CD8-positive, alpha-beta memory T cell (primary cell): ENCODE measurements around the gene DBT. TPM values are rescaled to one million over a fixed set of nuclear protein-coding genes. Genes with fewer than 3 reads are reported as not detected.
A peak's percentile ranks its signal among the peaks of the same experiment; 100 is the strongest.

Source experiments
- CTCF ChIA-PET: fragments of 350-600 bp; sonication (Branson Sonifier 250); formaldehyde crosslinking; loops from one replicate; lab custom pipeline; 2021; ENCODE audit warnings: antibody characterized with exemption; lab: Charles Lee
- POLR2A ChIA-PET: fragments of 350-600 bp; sonication (Branson Sonifier 250); formaldehyde crosslinking; loops from one replicate; lab custom pipeline; 2021; ENCODE audit warnings: antibody characterized with exemption; lab: Charles Lee
- DNase-seq, 5 donors: peaks; one replicate each; pipeline versions ENCODE4 v3.0.0 to v3.0.0-alpha.2; 2020 to 2022; ENCODE audit warnings: mixed read lengths in 1 of 5
- H3K27ac ChIP-seq: one replicate; pipeline ENCODE4 v1.7.0; 2013; ENCODE audit warnings: low read depth, mild to moderate bottlenecking, low read length, moderate library complexity
- H3K27me3 ChIP-seq: 2 replicates; pipeline ENCODE4 v1.7.0; 2013; ENCODE audit warnings: low read length, mild to moderate bottlenecking; ENCODE audit not compliant: insufficient read depth, poor library complexity, severe bottlenecking
- H3K36me3 ChIP-seq: 2 replicates; pipeline ENCODE4 v1.7.0; 2013; ENCODE audit warnings: mild to moderate bottlenecking, low read length, moderate library complexity; ENCODE audit not compliant: insufficient read depth
- H3K4me1 ChIP-seq: 2 replicates; pipeline ENCODE4 v1.7.0; 2013; ENCODE audit warnings: mild to moderate bottlenecking, low read length, moderate library complexity; ENCODE audit not compliant: insufficient read depth
- H3K4me3 ChIP-seq: 2 replicates; pipeline ENCODE4 v1.7.0; 2013; ENCODE audit warnings: mild to moderate bottlenecking, low read length
- H3K9me3 ChIP-seq: 2 replicates; pipeline ENCODE4 v1.7.0; 2013; ENCODE audit warnings: mild to moderate bottlenecking, low read length
- H3K27ac Mint-ChIP-seq, 8 donors: one replicate each; pipeline ENCODE4 v1.8.0; 2020 to 2021; ENCODE audit warnings: mixed read lengths in 8 of 8, mild to moderate bottlenecking in 6 of 8, inconsistent platforms in 3 of 8, moderate library complexity in 3 of 8
- H3K27me3 Mint-ChIP-seq, 2 donors: one replicate each; pipeline ENCODE4 v1.8.0; 2020 to 2021; ENCODE audit warnings: mixed read lengths in 2 of 2, mild to moderate bottlenecking in 1 of 2, moderate library complexity in 1 of 2
- H3K36me3 Mint-ChIP-seq, 3 donors: one replicate each; pipeline ENCODE4 v1.8.0; 2020 to 2021; ENCODE audit warnings: mixed read lengths in 3 of 3, inconsistent platforms in 1 of 3, mild to moderate bottlenecking in 1 of 3
- H3K4me1 Mint-ChIP-seq, 3 donors: one replicate each; pipeline ENCODE4 v1.8.0; 2020 to 2021; ENCODE audit warnings: mixed read lengths in 3 of 3, inconsistent platforms in 1 of 3, mild to moderate bottlenecking in 1 of 3
- H3K4me3 Mint-ChIP-seq, 7 donors: one replicate each; pipeline ENCODE4 v1.8.0; 2020 to 2021; ENCODE audit warnings: mixed read lengths in 7 of 7, mild to moderate bottlenecking in 6 of 7, moderate library complexity in 4 of 7, inconsistent platforms in 2 of 7
- H3K9me3 Mint-ChIP-seq, 5 donors: one replicate each; pipeline ENCODE4 v1.8.0; 2020 to 2022; ENCODE audit warnings: mixed read lengths in 5 of 5, mild to moderate bottlenecking in 3 of 5, moderate library complexity in 2 of 5, inconsistent platforms in 1 of 5
- polyA plus RNA-seq: library from polyadenylated mRNA; unstranded; fragments of 300-500 nt; fragmentation: Illumina TruSeq; gene quantifications from one replicate; pipeline ENCODE4 v1.2.3, GENCODE V29; 2021
- total RNA-seq, 2 experiments: library from RNA; stranded (reverse); gene quantifications; one replicate each; pipeline ENCODE4 v1.2.3, GENCODE V29; 2021

The DBT gene
- total and polyA plus RNA-seq, 3 experiments from 2014 or later = 6.0 to 13.9 (median 13.6) TPM

DNA sequence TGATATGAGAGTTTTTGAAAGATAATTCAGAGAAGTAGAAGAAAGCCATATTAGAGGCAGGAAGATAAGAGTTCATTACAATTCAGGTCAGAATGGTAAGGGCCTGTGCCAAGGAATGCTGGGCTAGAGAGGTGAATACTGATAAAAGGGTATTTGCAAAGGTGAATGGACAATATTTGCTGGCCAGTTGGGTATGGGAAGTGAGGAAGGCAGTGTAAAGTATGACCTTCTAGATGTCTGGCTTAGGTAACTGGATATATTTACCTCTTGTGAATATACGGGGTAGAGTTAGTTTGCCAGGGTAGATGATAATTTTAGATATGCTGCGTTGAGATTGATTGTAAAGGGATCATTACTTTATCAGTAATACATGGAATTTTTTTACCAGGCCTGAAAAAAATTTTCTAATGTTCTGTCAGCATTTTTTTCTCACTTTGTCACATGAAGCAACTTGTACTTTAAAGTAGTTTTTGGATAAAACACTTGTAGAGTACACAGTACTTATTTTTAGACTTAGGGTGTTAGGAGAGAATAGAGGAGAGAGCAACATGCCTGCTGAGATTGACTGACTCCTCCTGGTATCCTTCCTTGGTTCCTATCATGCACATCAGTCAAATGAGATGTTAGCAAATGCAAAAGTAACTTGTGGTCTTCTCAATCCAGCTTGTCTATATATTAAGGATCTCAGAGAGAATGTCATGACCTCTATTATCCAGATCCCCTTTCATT, 30.5 kb upstream of the DBT start:
- ChIA-PET CTCF (no interaction called here), POLR2A (interaction anchor here (0.6 kb wide), 1 partner anchor 177 kb away, joined by 3 read pairs; no protein-coding TSS in a partner anchor)
- no peak overlapping the region for H3K4me3 ChIP-seq
- peaks cover 58% of the 10 kb centered on the region for H3K36me3 ChIP-seq
- no peak overlapping the region for H3K27ac ChIP-seq
- H3K4me1 ChIP-seq = no peaks in the 10 kb centered on the region
- no peak for DNase-seq
- H3K9me3 ChIP-seq = no peaks in the 10 kb centered on the region
- Mint-ChIP-seq H3K4me3 (no peak overlapping the region), H3K27me3 (no peaks in the 10 kb centered on the region), H3K36me3 (peaks cover 5 to 84% (median 20%) of the 10 kb centered on the region in 3 donors), H3K27ac (peak overlapping the region in 7 of 8 donors; percentile 4 to 51 (median 25)), H3K9me3 (no peaks in the 10 kb centered on the region), H3K4me1 (peaks cover 22 to 43% (median 42%) of the 10 kb centered on the region in 3 donors)
- no peaks in the 10 kb centered on the region for H3K27me3 ChIP-seq

DNA sequence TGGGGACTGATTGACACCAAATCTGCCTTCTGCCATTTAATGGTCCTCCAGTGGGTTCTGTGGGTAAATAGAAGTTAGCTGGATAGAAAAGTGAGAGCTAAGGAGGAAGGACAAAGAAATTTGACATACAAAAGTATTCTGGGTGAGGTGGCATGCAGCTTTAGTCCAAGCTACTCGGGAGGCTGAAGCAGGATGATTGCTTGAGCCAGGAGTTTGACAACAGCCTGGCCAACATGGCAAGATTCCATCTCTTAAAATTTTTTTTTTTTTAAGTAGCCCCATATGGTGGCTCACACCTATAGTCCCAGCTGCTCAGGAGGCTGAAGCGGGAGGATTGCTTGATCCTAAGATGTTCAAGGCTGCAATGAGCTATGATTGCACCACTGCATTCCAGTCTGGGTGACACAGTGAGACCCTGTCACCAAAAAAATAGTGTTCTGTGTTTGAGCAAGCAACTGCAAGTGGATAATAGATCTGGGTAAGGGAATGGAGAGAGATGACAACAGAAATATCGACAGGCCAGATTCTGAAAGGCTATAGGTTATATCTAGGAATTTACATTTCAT, 29.8 kb upstream of the DBT start:
- Mint-ChIP-seq H3K27ac (peak overlapping the region in 7 of 8 donors; percentile 12 to 64 (median 51)), H3K4me3 (no peak overlapping the region), H3K36me3 (peaks cover 3 to 83% (median 23%) of the 10 kb centered on the region in 3 donors), H3K9me3 (no peaks in the 10 kb centered on the region), H3K4me1 (peaks cover 24 to 49% (median 47%) of the 10 kb centered on the region in 3 donors), H3K27me3 (no peaks in the 10 kb centered on the region)
- Histone ChIP-seq H3K27ac (no peak overlapping the region), H3K9me3 (no peaks in the 10 kb centered on the region), H3K4me3 (no peak overlapping the region), H3K36me3 (peaks cover 57% of the 10 kb centered on the region), H3K4me1 (no peaks in the 10 kb centered on the region), H3K27me3 (no peaks in the 10 kb centered on the region)
- no peak for DNase-seq
- ChIA-PET POLR2A (no interaction called here), CTCF (interaction anchor here (1.3 kb wide), 1 partner anchor 180 kb away, joined by 5 read pairs; no protein-coding TSS in a partner anchor)

GRCh38 chr1:100277866-100278265, 28.2 kb upstream of the DBT start:
- Mint-ChIP-seq H3K27me3 (no peaks in the 10 kb centered on the region), H3K27ac (peak overlapping the region in 5 of 8 donors; percentile 2 to 66 (median 27)), H3K4me3 (no peak overlapping the region), H3K36me3 (peaks cover 7 to 89% (median 25%) of the 10 kb centered on the region in 3 donors), H3K9me3 (no peaks in the 10 kb centered on the region), H3K4me1 (peaks cover 30 to 62% (median 59%) of the 10 kb centered on the region in 3 donors)
- Histone ChIP-seq H3K4me3 (no peak overlapping the region), H3K27me3 (no peaks in the 10 kb centered on the region), H3K4me1 (no peaks in the 10 kb centered on the region), H3K36me3 (peaks cover 70% of the 10 kb centered on the region), H3K27ac (no peak overlapping the region), H3K9me3 (no peaks in the 10 kb centered on the region)
- ChIA-PET POLR2A (no interaction called here), CTCF (interaction anchor here (0.8 to 1.3 kb wide), 2 partner anchors 114 to 181 kb away, joined by 3 to 5 read pairs; no protein-coding TSS in a partner anchor)
- peak in 2 of 5 donors; percentile 16 to 21 for DNase-seq

- peaks cover 19% of the 10 kb centered on the region for H3K36me3 ChIP-seq
- H3K27me3 ChIP-seq = no peaks in the 10 kb centered on the region
- peaks cover 0 to 2% (median 0%) of the 10 kb centered on the region in 5 donors for H3K9me3 Mint-ChIP-seq
- ChIA-PET CTCF (interaction anchor here (1.7 kb wide), 1 partner anchor 18 kb away, joined by 4 read pairs; the partner anchor contains the start of gene DBT), POLR2A (interaction anchor here (0.6 kb wide), 1 partner anchor 80 kb away, joined by 7 read pairs; no protein-coding TSS in a partner anchor)
- no peak overlapping the region for H3K27ac ChIP-seq
- peak overlapping the region in 7 of 8 donors; percentile 53 to 80 (median 70) for H3K27ac Mint-ChIP-seq
- no peak overlapping the region for H3K4me3 ChIP-seq
- H3K4me1 ChIP-seq = peaks cover 41% of the 10 kb centered on the region
- H3K4me1 Mint-ChIP-seq = peaks cover 53 to 79% (median 72%) of the 10 kb centered on the region in 3 donors
- H3K27me3 Mint-ChIP-seq = peaks cover 0 to 4% of the 10 kb centered on the region in 2 donors
- no peaks in the 10 kb centered on the region for H3K9me3 ChIP-seq
- peak overlapping the region; percentile 6 to 100 (median 100) for H3K4me3 Mint-ChIP-seq
- no peak for DNase-seq
- peaks cover 8 to 63% (median 14%) of the 10 kb centered on the region in 3 donors for H3K36me3 Mint-ChIP-seq
Measured at GRCh38 chr1:100268202-100268601, 18.6 kb upstream of the DBT start.

GRCh38 chr1:100267284-100267683, 17.6 kb upstream of the DBT start:
- ChIA-PET POLR2A (interaction anchor here (0.5 to 2.2 kb wide), 3 partner anchors 18 to 85 kb away, joined by 3 to 13 read pairs (median 11); partner anchors contain the start of genes CDC14A and DBT), CTCF (interaction anchor here (2.6 kb wide), 1 partner anchor 193 kb away, joined by 11 read pairs; no protein-coding TSS in a partner anchor)
- H3K4me1 ChIP-seq = peaks cover 41% of the 10 kb centered on the region
- DNase-seq = no peak
- H3K4me3 Mint-ChIP-seq = peak overlapping the region; percentile 94 to 100 (median 100)
- peak overlapping the region; percentile 97 for H3K4me3 ChIP-seq
- no peaks in the 10 kb centered on the region for H3K9me3 ChIP-seq
- H3K36me3 ChIP-seq = peaks cover 15% of the 10 kb centered on the region
- H3K4me1 Mint-ChIP-seq = peaks cover 53 to 70% (median 65%) of the 10 kb centered on the region in 3 donors
- H3K27ac Mint-ChIP-seq = peak overlapping the region in 7 of 8 donors; percentile 43 to 98 (median 98)
- H3K36me3 Mint-ChIP-seq = peaks cover 8 to 55% (median 14%) of the 10 kb centered on the region in 3 donors
- peaks cover 0 to 4% of the 10 kb centered on the region in 2 donors for H3K27me3 Mint-ChIP-seq
- no peaks in the 10 kb centered on the region for H3K27me3 ChIP-seq
- H3K9me3 Mint-ChIP-seq = peaks cover 0 to 2% (median 0%) of the 10 kb centered on the region in 5 donors
- peak overlapping the region; percentile 93 for H3K27ac ChIP-seq

DNA sequence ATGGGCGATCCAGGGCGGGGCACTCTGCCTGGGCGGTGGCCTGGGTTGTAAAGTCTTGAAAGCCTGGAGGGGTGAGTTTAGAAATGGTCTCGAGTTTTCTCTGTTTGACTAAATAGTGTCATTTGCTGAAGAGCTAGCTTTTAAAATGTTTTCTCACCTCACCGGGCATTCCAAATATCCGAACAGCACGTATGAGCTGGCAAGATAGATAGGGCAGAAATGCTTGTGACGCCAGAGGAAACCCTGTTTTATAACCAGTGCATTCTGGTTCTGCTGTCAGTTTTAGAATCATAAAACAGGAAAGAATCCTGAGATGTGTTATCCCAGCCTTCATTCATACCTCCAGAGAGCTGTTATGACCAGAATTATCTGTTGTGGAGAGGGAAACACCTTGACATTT, 17.1 kb upstream of the DBT start:
- ChIA-PET CTCF (interaction anchor here (1.1 to 2.6 kb wide), 6 partner anchors 18 to 193 kb away, joined by 3 to 11 read pairs (median 4); partner anchors contain the start of gene CDC14A), POLR2A (interaction anchor here (0.5 to 2.2 kb wide), 6 partner anchors 17 to 173 kb away, joined by 3 to 13 read pairs (median 4); partner anchors contain the start of genes CDC14A and DBT)
- no peak for DNase-seq
- Histone ChIP-seq H3K4me3 (peak overlapping the region; percentile 97), H3K4me1 (peaks cover 38% of the 10 kb centered on the region), H3K36me3 (peaks cover 10% of the 10 kb centered on the region), H3K27me3 (no peaks in the 10 kb centered on the region), H3K9me3 (no peaks in the 10 kb centered on the region), H3K27ac (peak overlapping the region; percentile 93)
- H3K4me3 Mint-ChIP-seq = peak overlapping the region; percentile 94 to 100 (median 100)
- H3K9me3 Mint-ChIP-seq = peaks cover 0 to 2% (median 0%) of the 10 kb centered on the region in 5 donors
- peaks cover 10 to 51% (median 13%) of the 10 kb centered on the region in 3 donors for H3K36me3 Mint-ChIP-seq
- H3K27ac Mint-ChIP-seq = peak overlapping the region; percentile 80 to 98 (median 98)
- peaks cover 0 to 4% of the 10 kb centered on the region in 2 donors for H3K27me3 Mint-ChIP-seq
- H3K4me1 Mint-ChIP-seq = peaks cover 49 to 65% (median 59%) of the 10 kb centered on the region in 3 donors

DNA sequence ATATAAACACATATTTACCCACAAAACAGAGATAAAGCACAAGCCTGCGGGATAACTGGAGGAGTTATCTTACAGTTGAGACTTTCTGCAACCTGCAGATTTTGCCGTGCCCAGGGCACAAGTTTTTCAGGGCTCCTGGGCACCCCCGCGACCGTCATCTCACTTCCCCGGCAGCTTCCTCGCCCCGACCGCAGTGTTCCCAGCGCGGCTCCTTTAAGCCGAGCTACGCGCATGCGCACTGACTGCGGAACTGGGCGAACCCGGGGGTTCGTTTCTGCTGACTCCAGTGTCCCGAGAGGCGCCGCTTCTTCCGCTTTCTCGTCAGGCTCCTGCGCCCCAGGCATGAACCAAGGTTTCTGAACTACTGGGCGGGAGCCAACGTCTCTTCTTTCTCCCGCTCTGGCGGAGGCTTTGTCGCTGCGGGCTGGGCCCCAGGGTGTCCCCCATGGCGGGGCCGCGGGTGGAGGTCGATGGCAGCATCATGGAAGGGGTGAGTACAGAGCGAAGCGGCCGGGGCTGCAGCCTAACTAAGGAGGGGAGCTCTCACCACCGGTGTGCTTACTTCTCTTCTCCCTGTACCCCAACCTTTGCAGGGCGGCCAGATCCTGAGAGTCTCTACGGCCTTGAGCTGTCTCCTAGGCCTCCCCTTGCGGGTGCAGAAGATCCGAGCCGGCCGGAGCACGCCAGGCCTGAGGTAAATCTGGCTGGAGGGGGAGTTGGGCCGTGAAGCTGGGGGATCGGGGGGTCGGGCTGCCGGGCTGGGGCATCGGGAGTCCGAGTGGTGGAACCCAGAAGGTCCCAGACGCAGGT, 16.5 kb upstream of the DBT start, which contains the start of gene RTCA:
Gene RTCA, plus strand, starts transcription at position 286 of the 810 bp plus-strand sequence. Its CDS starts 160 bp downstream, at position 446.
- H3K36me3 Mint-ChIP-seq = peaks cover 10 to 45% (median 16%) of the 10 kb centered on the region in 3 donors

More for the DNA sequence above, 16.5 kb upstream of the DBT start, which contains the start of gene RTCA:
- Histone ChIP-seq H3K4me3 (peak within 1 kb of the TSS; percentile 97), H3K36me3 (peaks cover 8% of the 10 kb centered on the region), H3K4me1 (peaks cover 36% of the 10 kb centered on the region), H3K27me3 (no peaks in the 10 kb centered on the region), H3K27ac (peak within 1 kb of the TSS; percentile 93), H3K9me3 (no peaks in the 10 kb centered on the region)
- Mint-ChIP-seq H3K27me3 (peaks cover 0 to 4% of the 10 kb centered on the region in 2 donors), H3K27ac (peak within 1 kb of the TSS; percentile 80 to 98 (median 98)), H3K4me1 (peaks cover 45 to 60% (median 54%) of the 10 kb centered on the region in 3 donors), H3K4me3 (peak within 1 kb of the TSS; percentile 94 to 100 (median 100)), H3K9me3 (peaks cover 0 to 3% (median 2%) of the 10 kb centered on the region in 5 donors)
- CTCF ChIA-PET = interaction anchor here (0.7 to 2.6 kb wide), 10 partner anchors 16 to 194 kb away, joined by 3 to 11 read pairs (median 4); partner anchors contain the start of genes CDC14A and DBT
- DNase-seq = peak; percentile 93 to 98 (median 95)
- POLR2A ChIA-PET = interaction anchor here (0.6 to 2.2 kb wide), 11 partner anchors 16 to 188 kb away, joined by 3 to 13 read pairs (median 3); partner anchors contain the start of genes CDC14A, DBT, SASS6 and TRMT13
